ENCODE data around the gene FAM20B.

Gene FAM20B

GRCh38 chr1:179048339-179049124, 22.8 kb downstream of the FAM20B start:
- no peak for DNase-seq (ENCODE audit: low read depth in 2 of 2)

DNA sequence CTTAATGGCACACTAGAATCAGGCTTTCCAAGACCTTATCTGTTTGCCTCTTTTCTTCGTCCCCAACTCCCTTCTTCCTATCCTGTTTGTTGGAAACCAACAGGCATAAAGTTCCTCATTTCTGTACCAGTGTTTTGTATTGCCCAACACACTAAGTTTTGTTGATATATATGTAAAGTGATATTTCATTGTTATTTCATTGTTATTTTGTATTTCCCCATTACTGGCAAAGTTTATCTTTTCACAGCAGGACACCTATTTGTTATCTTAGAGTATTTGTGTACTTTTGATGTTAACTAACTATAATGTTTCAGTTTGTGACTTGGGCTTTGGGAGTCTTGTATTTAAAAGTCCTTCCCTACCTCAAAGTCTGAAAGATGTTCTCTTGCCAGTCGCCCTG, 27.1 kb downstream of the FAM20B start:
- no peak for DNase-seq (ENCODE audit: low read depth in 2 of 2)

DNA sequence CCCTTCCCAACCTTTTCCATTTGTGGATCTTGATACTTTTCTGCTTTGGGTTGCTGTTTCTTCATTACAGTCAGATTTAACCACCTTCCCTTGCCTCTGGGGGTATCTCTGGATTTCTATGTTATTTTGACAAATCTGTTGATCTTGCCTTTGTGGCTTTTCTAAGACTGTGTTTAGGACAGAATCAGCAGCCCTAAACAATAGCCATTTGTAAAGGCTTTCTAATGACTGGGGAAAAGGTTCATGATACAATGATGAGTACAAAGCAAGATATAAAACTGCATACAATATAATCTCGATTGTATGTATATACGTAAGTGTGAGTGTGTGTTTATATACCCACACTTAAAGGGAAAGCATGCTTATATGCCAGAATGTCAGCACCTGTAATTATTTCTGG, 27.8 kb downstream of the FAM20B start:
- DNase-seq (ENCODE audit: low read depth in 2 of 2), result no peak

DNA sequence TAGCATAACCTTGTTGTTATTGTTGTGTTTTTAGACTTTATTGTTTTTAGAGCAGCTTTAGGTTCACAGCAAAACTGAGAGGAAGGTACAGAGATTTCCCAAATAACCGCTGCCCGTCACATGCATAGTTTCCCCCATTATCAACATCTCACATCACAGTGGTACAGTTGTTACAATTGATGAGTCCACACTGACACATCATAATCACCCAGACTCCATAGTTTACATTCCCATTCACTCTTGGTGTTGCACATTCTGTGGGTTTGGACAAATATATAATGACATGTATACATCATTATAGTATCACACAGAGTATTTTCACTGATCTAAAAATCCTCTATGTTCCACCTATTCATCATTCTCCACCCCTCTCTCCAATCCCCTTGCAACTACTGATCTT, 30.2 kb downstream of the FAM20B start:
- DNase-seq (ENCODE audit: low read depth in 2 of 2), result no peak

GRCh38 chr1:179058487-179059483, 33.1 kb downstream of the FAM20B start:
- DNase-seq (ENCODE audit: low read depth in 2 of 2), result no peak

GRCh38 chr1:179061360-179062282, 35.9 kb downstream of the FAM20B start:
- DNase-seq (ENCODE audit: low read depth in 2 of 2), result no peak

DNA sequence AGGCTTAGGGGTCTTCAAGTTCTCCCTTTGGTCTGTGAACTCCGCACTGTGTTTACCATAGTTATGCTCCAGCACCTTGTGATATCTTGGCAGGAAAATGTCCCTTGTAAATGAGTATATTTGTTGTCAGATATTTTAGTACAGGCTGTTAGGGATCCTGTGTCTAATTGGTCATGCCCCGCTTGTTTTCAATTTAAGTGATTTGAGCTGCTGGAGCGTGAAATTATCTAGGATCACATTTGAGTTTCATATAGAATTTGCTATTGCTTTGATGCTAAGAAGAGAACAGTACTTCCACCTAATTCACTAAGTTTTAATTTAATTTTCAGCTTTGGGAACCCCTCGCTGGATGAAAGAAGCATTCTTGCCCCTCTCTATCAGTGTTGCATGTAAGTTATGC, 40.8 kb downstream of the FAM20B start:
- DNase-seq (ENCODE audit: low read depth in 2 of 2), result no peak

DNA sequence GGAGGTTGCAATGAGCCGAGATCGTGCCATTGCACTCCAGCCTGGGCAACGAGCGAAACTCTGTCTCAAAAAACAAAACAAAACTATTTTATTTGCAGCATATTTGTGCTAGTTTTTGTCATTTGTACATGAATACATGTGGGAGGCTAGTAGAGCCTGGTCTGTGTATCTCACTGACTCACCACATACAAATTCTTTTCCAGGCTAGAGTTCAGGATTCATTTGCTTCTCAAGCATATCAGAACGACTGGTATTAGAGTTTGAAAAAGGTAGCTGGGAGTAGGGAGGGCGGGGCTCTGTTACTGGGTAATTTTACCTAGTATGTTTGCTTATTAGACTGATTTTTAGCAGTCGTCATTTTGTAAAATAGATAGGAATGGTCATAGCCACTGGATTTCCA, 51.7 kb downstream of the FAM20B start:
- no peak for DNase-seq (ENCODE audit: low read depth in 2 of 2)

- no peak for DNase-seq (ENCODE audit: low read depth in 2 of 2)
Observed at GRCh38 chr1:179079113-179079761, 53.5 kb downstream of the FAM20B start.

DNA sequence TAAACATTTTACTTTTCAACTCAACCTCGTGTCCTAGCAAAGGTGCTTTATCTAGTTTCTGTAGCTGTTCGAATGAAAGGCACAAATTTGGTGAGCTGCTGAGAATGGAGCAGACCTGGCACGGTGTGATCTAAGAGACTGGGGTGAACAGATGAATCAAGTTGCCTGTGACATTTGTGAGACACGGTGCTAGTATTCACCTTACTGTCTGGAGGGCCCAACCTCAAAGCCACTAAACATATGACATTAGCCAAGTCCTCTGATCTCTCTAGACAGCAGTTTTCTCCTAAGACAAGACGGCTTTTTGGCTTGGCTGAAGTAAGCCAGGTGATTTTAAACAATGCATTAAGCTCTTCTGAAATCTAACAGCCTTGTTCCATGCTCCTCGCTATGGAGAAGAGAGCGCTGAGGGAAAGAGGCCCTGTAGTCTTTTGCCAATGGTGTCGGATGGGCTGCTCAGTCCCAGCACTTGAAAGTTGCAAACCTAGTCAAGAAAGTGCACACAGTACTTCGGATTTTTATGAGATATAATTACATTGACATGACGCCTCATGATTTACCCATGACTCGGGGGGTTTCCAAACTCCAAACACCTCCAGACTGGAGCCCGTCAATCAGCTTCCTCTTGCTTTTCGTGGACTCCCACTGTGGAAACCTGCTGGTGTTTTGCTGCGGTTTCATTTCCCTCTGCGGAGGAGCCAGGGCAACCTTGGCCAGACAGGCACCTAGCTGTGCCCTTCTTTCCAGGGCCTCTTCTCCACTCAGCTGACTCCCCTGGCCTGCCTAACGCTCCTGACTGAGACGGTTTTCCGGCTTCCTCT, 55.4 kb downstream of the FAM20B start:
- no peak for DNase-seq (ENCODE audit: low read depth in 2 of 2)

DNA sequence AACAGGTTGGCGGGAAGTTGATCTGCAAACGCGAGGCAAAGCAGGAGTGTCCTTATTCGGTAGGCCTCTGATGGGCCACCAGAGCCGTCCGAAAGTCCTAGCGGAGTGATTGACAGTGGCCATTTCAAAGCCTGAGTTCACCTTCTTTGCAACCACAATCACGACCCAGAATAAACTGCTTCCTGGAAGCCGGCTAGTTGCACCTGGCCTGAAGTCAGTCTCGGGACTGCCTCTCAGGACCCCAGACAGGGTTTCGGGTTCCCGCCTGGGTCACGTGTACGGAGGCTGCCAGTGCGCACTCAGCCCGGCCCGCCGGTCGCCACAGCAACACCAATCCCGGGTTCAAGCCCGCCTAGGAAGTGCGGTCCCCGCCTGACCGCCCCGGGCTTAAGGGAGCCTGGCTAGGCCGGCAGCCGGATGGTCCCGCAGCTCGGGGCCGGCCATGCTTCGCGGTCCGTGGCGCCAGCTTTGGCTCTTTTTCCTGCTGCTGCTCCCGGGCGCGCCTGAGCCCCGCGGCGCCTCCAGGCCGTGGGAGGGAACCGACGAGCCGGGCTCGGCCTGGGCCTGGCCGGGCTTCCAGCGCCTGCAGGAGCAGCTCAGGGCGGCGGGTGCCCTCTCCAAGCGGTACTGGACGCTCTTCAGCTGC, 56.1 kb downstream of the FAM20B start, which contains the start of gene TOR3A:
TOR3A (plus strand) TSS at position 384 of the 646 bp plus-strand sequence; CDS start at position 443, 59 bp downstream.
- peak; percentile 79 to 83 for DNase-seq (ENCODE audit: low read depth in 2 of 2)

GRCh38 chr1:179082333-179082998, 56.8 kb downstream of the FAM20B start:
- peak in 1 of 2 donors; percentile 6 for DNase-seq (ENCODE audit: low read depth in 2 of 2)

GRCh38 chr1:179082999-179083335, 57.3 kb downstream of the FAM20B start:
- DNase-seq (ENCODE audit: low read depth in 2 of 2), result peak in 1 of 2 donors; percentile 12

DNA sequence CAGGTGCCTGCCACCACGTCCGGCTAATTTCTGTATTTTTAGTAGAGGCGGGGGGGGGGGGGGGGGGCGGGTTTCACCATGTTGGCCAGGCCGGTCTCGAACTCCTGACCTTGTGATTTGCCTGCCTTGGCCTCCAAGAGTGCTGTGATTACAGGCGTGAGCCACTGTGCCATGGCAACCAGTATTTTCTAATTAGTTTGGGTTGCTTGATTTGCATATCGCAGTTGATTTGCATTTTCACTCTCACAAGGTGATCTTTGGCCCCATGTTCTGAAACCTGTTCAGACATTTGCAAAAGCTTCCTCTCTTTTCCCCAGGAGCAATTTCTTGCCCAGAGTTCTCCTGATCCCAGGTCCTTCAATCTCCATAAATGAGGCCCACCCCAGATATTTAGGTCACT, 57.8 kb downstream of the FAM20B start:
- DNase-seq (ENCODE audit: low read depth in 2 of 2), result no peak

DNA sequence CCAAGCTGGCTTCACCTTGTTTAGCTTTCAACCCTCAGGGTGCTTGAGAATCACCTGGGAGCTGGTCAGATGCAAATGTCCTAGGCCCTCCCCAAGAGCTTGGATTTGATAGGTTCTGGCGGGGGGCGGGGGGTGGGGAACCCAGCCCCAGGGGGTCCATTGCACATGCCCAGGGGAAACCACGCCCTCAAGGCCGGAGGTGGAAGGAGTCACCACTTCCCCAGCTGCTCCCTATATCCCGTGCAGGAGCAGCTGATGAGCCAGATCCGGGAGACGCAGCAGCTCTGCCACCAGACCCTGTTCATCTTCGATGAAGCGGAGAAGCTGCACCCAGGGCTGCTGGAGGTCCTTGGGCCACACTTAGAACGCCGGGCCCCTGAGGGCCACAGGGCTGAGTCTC, 62.0 kb downstream of the FAM20B start:
- DNase-seq (ENCODE audit: low read depth in 2 of 2), result no peak

DNA sequence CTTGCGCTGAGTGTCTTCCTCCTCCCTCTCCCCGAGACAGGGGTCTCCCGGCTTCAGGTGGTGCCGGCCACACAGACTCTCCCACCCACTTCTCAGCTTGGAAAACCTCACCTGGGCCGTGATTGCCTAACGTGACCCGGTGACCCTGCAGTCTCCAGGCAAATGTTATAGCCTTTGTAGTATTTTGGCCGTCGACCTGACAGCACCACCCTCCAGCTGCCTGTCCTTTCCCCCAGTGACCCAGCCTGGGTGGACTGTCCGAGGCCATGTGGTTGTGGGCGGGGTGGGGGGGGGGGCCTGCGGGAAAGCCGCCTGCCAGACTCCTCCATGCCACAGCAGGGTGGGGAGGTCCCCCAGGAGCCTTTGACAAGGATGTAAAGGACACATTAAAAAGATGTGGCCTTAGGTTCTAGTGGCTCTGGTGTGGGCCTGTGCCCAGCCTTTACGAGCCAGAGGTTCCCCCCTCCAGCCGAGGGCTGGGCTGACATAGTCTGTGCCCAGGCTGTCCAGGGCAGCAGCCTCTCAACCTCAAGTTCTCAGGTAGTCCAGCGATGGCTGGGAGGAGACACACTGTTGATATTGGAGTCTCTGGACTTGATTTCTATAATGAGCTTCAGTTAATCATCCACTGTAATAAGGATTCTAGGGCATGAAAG, 64.3 kb downstream of the FAM20B start:
- DNase-seq (ENCODE audit: low read depth in 2 of 2), result no peak

DNA sequence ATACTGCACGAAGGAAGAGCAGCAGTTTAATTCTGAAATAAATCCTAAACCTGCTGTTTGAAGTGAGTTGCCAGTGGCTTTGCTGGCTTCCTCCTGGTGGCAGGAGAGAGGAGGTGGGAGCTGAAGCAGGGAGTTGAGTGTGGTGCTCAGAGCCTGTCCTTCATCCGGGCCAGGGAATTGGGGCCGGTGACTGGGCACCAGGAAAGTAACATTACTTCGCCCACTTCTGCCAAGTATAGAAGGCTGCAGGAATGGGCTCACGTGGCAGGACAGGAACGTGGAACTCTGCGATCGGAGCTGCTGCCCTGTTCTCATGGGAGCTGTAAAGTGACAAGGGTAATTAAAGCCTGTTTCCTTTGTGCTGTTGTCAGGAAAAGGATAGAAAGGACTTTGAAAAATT, 64.8 kb downstream of the FAM20B start:
- no peak for DNase-seq (ENCODE audit: low read depth in 2 of 2)

DNA sequence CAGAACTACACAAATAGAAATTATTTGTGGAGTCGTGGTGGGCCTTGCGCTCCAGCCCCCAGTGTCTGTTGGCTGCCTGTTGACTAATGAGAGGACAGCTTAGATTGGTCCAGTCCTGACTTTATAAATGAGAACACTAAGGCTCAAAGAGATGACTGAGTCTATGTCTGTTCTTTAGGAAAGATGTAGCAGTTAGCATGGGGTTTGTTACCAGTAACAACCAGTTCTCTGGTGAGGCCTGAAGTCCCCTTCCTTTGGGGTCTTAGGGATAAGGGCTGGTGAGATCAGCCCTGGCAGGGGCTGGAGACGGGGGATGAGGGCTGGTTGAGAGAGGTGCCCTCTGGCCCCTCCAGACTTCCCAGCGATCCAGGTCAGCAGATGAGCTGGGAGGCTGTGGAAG, 65.2 kb downstream of the FAM20B start:
- no peak for DNase-seq (ENCODE audit: low read depth in 2 of 2)
